ENCODE measurements around the gene PIK3R2. TPM values are rescaled to one million over a fixed set of nuclear protein-coding genes. Genes with fewer than 3 reads are reported as not detected.

PIK3R2 gene
- total RNA-seq, 2 experiments from 2014 or later: 8.0 to 11.2 TPM

GRCh38 chr19:18117692-18118378, 35.1 kb upstream of the PIK3R2 start:
- peaks cover 42% of the 10 kb centered on the region for H3K4me1 Mint-ChIP-seq
- no peaks in the 10 kb centered on the region for H3K27me3 Mint-ChIP-seq
- DNase-seq (peak; percentile 96), ATAC-seq (peak; percentile 74)
- no peaks in the 10 kb centered on the region for H3K36me3 Mint-ChIP-seq
- peak overlapping the region; percentile 80 for H3K4me3 Mint-ChIP-seq
- CTCF ChIA-PET: interaction anchor here (1.0 to 3.9 kb wide), 13 partner anchors 9 to 211 kb away, joined by 3 to 31 read pairs (median 5); partner anchors contain the start of genes CCDC124 and PIK3R2
- H3K9me3 Mint-ChIP-seq (ENCODE audit: low read depth): no peaks in the 10 kb centered on the region
- peak overlapping the region; percentile 90 for H3K27ac Mint-ChIP-seq

DNA sequence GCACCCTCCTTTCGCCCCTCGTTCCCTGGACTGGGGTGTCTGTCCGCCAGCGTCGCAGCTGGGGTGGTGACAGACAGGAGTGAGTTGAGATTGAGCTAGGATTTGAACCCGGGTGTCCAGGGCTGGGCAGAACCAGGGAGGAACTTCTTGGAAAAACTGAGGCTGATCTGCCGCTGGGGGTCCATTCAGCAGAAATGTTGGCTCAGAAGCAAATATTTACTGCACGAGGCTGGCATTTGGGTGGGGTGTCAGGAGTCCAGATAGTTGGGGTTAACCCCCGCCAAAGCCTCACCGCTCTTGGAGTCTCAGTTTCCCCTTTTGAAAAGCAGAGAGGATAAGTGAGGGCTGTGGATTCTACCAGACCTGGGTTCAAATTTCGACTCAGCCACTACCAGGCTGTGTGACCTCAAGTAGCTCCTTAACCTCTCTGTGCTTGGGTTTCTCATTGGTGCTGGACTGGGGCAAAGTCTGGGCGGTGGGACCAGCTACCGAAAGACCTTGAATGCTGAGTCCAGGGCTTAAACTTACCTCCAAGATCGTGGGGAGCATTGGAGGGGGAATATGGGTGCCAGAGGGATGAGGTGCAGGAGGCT, 34.4 kb upstream of the PIK3R2 start:
- Mint-ChIP-seq H3K27ac (peak overlapping the region; percentile 90), H3K27me3 (no peaks in the 10 kb centered on the region), H3K36me3 (peaks cover 2% of the 10 kb centered on the region), H3K4me3 (peak overlapping the region; percentile 80), H3K9me3 (ENCODE audit: low read depth) (no peaks in the 10 kb centered on the region), H3K4me1 (peaks cover 40% of the 10 kb centered on the region)
- DNase-seq: no peak
- CTCF ChIA-PET: interaction anchor here (0.6 to 3.9 kb wide), 21 partner anchors 8 to 210 kb away, joined by 3 to 31 read pairs (median 5); partner anchors contain the start of genes IL12RB1 and PIK3R2
- ATAC-seq: no peak

DNA sequence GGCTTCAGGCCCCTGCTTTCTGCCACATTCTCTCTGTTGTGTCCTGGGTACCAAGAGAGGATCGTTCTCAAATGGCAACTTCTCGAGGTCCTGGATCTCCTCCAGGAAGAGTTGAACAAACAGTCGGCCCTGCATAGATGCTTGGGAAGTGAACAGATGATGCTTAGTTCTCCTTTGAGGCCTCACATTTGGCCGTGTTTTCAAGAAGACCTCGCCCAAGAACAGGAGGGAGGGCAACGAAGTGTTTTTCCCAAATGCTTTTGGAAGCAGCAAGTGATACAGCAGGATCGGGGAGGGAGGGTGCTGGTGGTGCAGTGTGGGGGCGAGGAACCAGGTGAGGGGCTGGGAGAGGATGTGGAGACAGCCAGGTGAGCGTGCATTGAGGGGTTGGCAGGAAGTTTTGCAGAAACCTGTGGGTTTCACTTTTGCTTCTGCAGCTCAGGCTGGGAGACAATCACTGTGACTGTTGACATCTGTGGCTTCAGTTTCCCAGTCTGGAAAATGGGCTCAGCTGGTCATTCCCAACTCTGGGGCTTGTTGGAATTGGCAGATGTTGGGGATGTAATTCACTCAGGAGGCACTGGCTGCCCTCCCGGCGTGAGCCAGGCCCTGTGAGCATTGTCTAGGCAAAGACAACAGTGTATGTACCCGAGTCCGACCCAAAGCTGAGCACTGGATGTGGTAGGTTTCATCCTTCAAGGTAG, 33.8 kb upstream of the PIK3R2 start:
- DNase-seq: peak; percentile 78
- H3K4me3 Mint-ChIP-seq: peak overlapping the region; percentile 80
- peak overlapping the region; percentile 90 for H3K27ac Mint-ChIP-seq
- no peaks in the 10 kb centered on the region for H3K9me3 Mint-ChIP-seq (ENCODE audit: low read depth)
- H3K36me3 Mint-ChIP-seq: peaks cover 5% of the 10 kb centered on the region
- H3K27me3 Mint-ChIP-seq: no peaks in the 10 kb centered on the region
- peak; percentile 48 for ATAC-seq
- H3K4me1 Mint-ChIP-seq: peaks cover 42% of the 10 kb centered on the region
- CTCF ChIA-PET: interaction anchor here (0.6 to 3.9 kb wide), 22 partner anchors 9 to 210 kb away, joined by 3 to 31 read pairs (median 4); partner anchors contain the start of genes IL12RB1 and PIK3R2

DNA sequence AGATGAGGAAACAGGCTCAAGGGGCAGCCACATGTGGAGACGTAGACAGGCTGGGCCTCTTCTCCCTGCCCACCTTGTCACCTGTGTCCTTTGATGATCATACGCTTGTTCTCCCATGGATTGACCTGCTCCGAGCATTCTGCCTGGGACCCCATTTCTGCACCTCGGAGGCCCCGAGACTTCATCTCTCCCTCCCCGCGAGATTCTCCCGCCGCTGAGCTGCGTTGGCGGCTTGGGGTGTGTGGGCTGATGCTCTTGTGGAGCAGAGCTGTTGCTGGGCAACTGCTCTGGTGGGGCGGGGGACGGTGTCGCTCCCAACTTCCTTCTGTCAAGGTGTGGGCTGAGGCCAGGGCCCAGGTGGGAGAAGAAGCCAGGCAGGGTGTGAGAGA, 33.3 kb upstream of the PIK3R2 start:
- peak; percentile 84 for DNase-seq
- peak; percentile 48 for ATAC-seq
- H3K27me3 Mint-ChIP-seq: no peaks in the 10 kb centered on the region
- CTCF ChIA-PET: interaction anchor here (0.8 to 3.9 kb wide), 15 partner anchors 9 to 132 kb away, joined by 3 to 31 read pairs (median 5); partner anchors contain the start of gene PIK3R2
- H3K36me3 Mint-ChIP-seq: peaks cover 9% of the 10 kb centered on the region
- peak overlapping the region; percentile 90 for H3K27ac Mint-ChIP-seq
- H3K4me3 Mint-ChIP-seq: peak overlapping the region; percentile 80
- peaks cover 42% of the 10 kb centered on the region for H3K4me1 Mint-ChIP-seq
- H3K9me3 Mint-ChIP-seq (ENCODE audit: low read depth): no peaks in the 10 kb centered on the region

DNA sequence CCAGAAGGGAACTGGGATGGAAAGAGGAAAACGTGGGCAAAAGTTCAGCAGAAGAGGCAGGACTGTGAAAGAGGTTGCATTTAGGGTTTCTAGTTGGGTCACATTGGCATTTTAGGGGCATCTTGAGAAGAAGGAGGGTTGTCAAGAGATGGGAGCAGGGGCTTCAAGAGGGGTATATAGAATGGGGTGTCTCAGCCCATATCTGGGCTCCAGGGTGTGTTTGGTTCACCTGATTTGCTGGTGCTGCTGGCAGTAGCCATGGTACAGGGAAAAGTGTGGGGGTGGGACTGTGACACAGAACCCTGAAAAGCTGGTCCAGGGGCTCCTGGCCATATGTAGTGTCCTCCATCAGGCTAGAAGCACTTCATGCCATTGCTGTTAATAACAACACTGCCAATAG, 32.8 kb upstream of the PIK3R2 start:
- Mint-ChIP-seq H3K4me3 (peak overlapping the region; percentile 80), H3K4me1 (peaks cover 42% of the 10 kb centered on the region), H3K36me3 (peaks cover 10% of the 10 kb centered on the region), H3K27ac (peak overlapping the region; percentile 90), H3K27me3 (no peaks in the 10 kb centered on the region), H3K9me3 (ENCODE audit: low read depth) (no peaks in the 10 kb centered on the region)
- CTCF ChIA-PET: interaction anchor here (0.9 to 3.9 kb wide), 11 partner anchors 9 to 58 kb away, joined by 3 to 31 read pairs (median 5); partner anchors contain the start of gene PIK3R2
- ATAC-seq (no peak), DNase-seq (no peak)

- ATAC-seq (no peak), DNase-seq (no peak)
- Mint-ChIP-seq H3K36me3 (peaks cover 13% of the 10 kb centered on the region), H3K27me3 (no peaks in the 10 kb centered on the region), H3K9me3 (ENCODE audit: low read depth) (no peaks in the 10 kb centered on the region), H3K27ac (peak overlapping the region; percentile 90), H3K4me1 (peaks cover 42% of the 10 kb centered on the region), H3K4me3 (no peak overlapping the region)
- CTCF ChIA-PET: interaction anchor here (0.6 to 2.6 kb wide), 3 partner anchors 8 to 183 kb away, joined by 3 to 9 read pairs (median 5); partner anchors contain the start of gene PIK3R2
Measured at GRCh38 chr19:18121166-18121565, 31.8 kb upstream of the PIK3R2 start.

DNA sequence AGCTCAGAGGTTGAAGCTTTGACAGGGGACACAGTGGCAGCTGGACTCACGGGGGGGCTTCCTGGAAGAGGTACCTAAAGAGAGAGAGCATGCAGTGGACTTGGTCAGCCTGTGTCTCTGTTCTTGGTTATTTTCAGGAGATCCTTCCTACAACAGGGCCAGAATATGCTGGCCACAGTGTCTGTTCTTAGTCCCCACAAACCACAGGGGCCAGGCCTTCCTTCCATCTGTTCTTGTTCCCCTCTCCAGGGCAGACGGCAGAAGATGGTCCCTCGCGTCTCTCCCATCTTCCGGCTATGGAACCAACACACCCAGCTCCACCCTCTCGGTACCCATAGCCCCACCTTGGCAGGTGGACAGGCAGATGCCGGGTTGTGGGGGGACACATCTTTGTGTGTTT, 30.5 kb upstream of the PIK3R2 start:
- no peak overlapping the region for H3K4me3 Mint-ChIP-seq
- CTCF ChIA-PET: interaction anchor here (0.9 to 2.6 kb wide), 4 partner anchors 9 to 46 kb away, joined by 3 to 9 read pairs (median 4); no protein-coding TSS in a partner anchor
- peaks cover 15% of the 10 kb centered on the region for H3K36me3 Mint-ChIP-seq
- ATAC-seq (no peak), DNase-seq (no peak)
- no peaks in the 10 kb centered on the region for H3K9me3 Mint-ChIP-seq (ENCODE audit: low read depth)
- H3K27ac Mint-ChIP-seq: peak overlapping the region; percentile 24
- H3K27me3 Mint-ChIP-seq: no peaks in the 10 kb centered on the region
- peaks cover 38% of the 10 kb centered on the region for H3K4me1 Mint-ChIP-seq

DNA sequence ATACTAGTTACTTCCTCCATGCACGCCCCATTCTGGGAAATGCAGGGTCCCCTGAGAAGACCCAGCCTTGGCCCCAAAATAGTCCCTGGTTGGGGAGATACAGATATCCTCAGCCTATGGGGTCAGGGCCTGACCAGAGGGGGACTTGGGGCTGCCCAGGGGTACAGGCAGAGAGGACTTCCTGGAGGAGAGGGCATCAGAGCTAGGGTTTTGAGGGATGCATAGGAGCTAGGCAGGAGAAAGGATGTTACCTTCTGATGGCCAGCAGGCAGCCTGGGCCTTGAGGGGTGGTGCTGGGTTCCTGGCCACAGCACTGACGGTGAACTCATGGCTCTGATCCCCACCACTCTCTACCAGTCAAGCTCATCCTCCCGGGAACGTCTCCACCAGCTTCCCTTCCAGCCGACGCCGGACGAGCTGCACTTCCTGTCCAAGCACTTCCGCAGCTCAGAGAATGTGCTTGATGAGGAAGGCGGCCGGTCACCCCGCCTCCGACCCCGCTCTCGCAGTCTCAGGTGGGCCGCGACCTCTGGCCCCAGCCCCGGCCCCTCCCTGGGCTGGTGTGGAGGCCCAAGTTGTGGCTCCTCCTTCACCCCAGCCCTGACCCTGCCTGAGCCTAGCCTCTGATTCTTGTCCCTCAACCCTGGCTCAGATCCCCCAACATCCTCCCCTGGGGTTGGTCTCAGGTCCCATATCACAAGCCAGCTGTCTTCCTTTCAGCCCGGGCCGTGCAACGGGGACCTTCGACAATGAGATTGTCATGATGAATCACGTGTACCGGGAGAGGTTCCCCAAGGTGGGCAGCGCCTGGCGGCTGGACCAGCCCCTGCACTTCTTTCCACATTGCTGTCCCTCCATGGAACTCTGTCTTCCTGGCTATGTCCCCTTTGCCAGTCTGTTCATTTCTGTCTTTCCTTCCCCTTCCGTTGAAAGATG, 29.8 kb upstream of the PIK3R2 start:
- DNase-seq: no peak
- peaks cover 41% of the 10 kb centered on the region for H3K4me1 Mint-ChIP-seq
- no peak for ATAC-seq
- H3K4me3 Mint-ChIP-seq: no peak overlapping the region
- CTCF ChIA-PET: interaction anchor here (0.9 to 2.6 kb wide), 4 partner anchors 10 to 45 kb away, joined by 3 to 9 read pairs (median 4); no protein-coding TSS in a partner anchor
- H3K9me3 Mint-ChIP-seq (ENCODE audit: low read depth): no peaks in the 10 kb centered on the region
- H3K27me3 Mint-ChIP-seq: no peaks in the 10 kb centered on the region
- H3K36me3 Mint-ChIP-seq: peaks cover 15% of the 10 kb centered on the region
- H3K27ac Mint-ChIP-seq: peak overlapping the region; percentile 24

DNA sequence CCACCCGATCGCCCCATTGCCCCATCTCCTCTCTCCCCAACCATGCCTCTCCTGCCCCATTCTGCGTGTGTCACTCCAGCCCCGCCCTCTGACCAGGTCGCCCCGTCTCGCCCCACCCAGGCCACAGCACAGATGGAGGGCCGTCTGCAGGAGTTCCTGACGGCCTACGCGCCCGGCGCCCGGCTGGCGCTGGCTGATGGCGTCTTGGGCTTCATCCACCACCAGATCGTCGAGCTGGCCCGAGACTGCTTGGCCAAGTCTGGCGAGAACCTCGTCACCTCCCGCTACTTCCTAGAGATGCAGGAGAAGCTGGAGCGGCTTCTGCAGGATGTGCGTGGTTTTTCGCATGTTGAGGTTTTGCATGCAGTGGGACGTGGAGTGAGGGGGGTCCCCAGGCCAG, 29.1 kb upstream of the PIK3R2 start:
- ATAC-seq: no peak
- Mint-ChIP-seq H3K36me3 (peaks cover 21% of the 10 kb centered on the region), H3K27me3 (no peaks in the 10 kb centered on the region), H3K9me3 (ENCODE audit: low read depth) (no peaks in the 10 kb centered on the region), H3K27ac (no peak overlapping the region), H3K4me1 (peaks cover 39% of the 10 kb centered on the region), H3K4me3 (no peak overlapping the region)
- CTCF ChIA-PET: interaction anchor here (0.6 to 2.3 kb wide), 2 partner anchors 45 to 289 kb away, joined by 3 to 6 read pairs; no protein-coding TSS in a partner anchor
- DNase-seq: no peak

GRCh38 chr19:18126097-18126496, 26.9 kb upstream of the PIK3R2 start:
- Mint-ChIP-seq H3K4me1 (peaks cover 16% of the 10 kb centered on the region), H3K36me3 (peaks cover 29% of the 10 kb centered on the region), H3K27me3 (no peaks in the 10 kb centered on the region), H3K27ac (peak overlapping the region; percentile 32), H3K9me3 (ENCODE audit: low read depth) (no peaks in the 10 kb centered on the region), H3K4me3 (no peak overlapping the region)
- ATAC-seq: no peak
- DNase-seq: no peak
- CTCF ChIA-PET: interaction anchor here (0.9 kb wide), 2 partner anchors 13 to 42 kb away, joined by 4 to 6 read pairs; no protein-coding TSS in a partner anchor

DNA sequence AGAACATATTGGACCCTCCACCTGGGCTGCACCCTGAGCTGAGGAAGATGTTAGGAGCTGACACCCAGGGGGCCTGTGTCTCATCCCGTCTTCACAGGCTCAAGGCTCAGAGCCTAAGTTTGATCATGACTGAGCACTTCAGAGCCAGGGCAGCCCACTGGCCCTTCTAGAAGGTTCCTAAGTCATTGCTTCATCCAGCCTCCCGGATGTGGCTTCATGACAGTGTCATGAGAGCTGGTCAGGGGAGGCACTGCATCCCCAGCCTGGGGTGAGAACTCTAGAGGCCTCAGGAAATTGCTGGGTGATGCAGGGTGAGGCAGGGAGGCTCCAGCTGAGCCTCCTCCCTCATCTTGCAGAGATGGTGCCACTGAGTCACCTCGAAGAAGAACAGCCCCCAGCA, 24.9 kb upstream of the PIK3R2 start:
- ATAC-seq (peak; percentile 90), DNase-seq (peak; percentile 77)
- H3K4me3 Mint-ChIP-seq: no peak overlapping the region

DNA sequence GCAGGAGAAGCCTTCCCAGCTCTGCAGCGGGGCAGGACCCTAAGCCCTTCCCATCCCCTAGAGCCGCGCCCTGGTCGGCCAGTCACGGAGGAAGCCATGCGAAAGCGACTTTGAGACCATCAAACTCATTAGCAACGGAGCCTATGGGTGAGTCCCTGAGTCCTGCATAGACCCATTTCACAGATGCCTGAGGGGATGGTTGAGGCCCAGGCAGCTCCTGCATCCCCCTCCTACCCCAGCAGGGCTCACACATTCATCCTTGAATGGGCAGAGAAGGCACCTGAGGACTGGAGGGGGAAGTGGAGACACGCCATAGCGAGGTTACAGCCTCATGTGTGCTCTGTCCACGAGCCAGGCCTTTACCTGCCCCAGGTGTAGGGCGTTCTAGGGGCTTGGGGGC, 24.2 kb upstream of the PIK3R2 start:
- DNase-seq (no peak), ATAC-seq (no peak)
- Mint-ChIP-seq H3K4me1 (peaks cover 10% of the 10 kb centered on the region), H3K4me3 (no peak overlapping the region), H3K27ac (peak overlapping the region; percentile 74), H3K36me3 (peaks cover 35% of the 10 kb centered on the region), H3K27me3 (no peaks in the 10 kb centered on the region), H3K9me3 (ENCODE audit: low read depth) (no peaks in the 10 kb centered on the region)
- CTCF ChIA-PET: interaction anchor here (0.8 to 2.7 kb wide), 6 partner anchors 9 to 45 kb away, joined by 3 to 9 read pairs (median 4); partner anchors contain the start of gene IFI30

More for the DNA sequence above, 24.9 kb upstream of the PIK3R2 start:
- CTCF ChIA-PET: interaction anchor here (1.0 to 2.7 kb wide), 7 partner anchors 8 to 33 kb away, joined by 3 to 9 read pairs (median 8); no protein-coding TSS in a partner anchor
- Mint-ChIP-seq H3K4me1 (peaks cover 11% of the 10 kb centered on the region), H3K36me3 (peaks cover 37% of the 10 kb centered on the region), H3K9me3 (ENCODE audit: low read depth) (no peaks in the 10 kb centered on the region), H3K27ac (peak overlapping the region; percentile 74), H3K27me3 (no peaks in the 10 kb centered on the region)

Measured in activated CD8-positive, alpha-beta memory T cell treated with anti-CD3 and anti-CD28 coated beads, Interleukin-2, amount 10 ng/mL, durations not matched to agents 7 days and 5 days (primary cell).